GM12873 (cell line): ENCODE data around the gene RERGL.

Experiments
- CTCF ChIP-seq: IDR thresholded peaks from 2 replicates; pipeline ENCODE4 v1.5.1; 2012; ENCODE audit warnings: low read depth, mild to moderate bottlenecking, moderate library complexity, low read length, control low read depth; ENCODE audit not compliant: insufficient read depth; ENCODE audit errors: missing control alignments

Gene RERGL, protein sequence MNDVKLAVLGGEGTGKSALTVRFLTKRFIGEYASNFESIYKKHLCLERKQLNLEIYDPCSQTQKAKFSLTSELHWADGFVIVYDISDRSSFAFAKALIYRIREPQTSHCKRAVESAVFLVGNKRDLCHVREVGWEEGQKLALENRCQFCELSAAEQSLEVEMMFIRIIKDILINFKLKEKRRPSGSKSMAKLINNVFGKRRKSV

DNA sequence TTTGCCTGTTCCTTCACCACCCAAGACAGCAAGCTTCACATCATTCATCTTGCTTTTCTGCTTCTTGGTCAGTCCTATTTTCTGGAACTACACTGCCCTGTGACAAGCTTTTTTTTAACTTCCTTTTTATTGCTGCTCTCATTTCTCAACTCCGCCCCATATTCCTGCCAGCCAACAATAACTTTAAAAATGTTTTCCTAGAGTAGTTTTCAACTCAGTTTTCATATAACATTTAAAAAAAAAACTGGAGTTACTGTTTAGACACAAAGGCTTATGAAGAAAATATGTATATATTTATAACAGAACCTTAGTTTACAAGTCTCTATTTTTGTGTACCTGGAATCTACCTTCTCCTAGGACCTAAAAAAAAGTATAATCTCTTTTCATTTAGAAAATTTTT is at the start of gene RERGL:
RERGL (minus strand) TSS at position 101 of the 400 bp plus-strand sequence; CDS start at position 48, 53 bp downstream.
- TF ChIP-seq CTCF: no peak

GRCh38 chr12:18139254-18139653 is 49.3 kb upstream of the RERGL start:
- TF ChIP-seq CTCF: no peak

- no peak for TF ChIP-seq CTCF
These were observed 45.5 kb upstream of the RERGL start for GRCh38 chr12:18135509-18135908.

GRCh38 chr12:18135086-18135485 is 45.1 kb upstream of the RERGL start:
- no peak for TF ChIP-seq CTCF

- no peak for TF ChIP-seq CTCF
These were observed 40.9 kb upstream of the RERGL start for GRCh38 chr12:18130851-18131250.

DNA sequence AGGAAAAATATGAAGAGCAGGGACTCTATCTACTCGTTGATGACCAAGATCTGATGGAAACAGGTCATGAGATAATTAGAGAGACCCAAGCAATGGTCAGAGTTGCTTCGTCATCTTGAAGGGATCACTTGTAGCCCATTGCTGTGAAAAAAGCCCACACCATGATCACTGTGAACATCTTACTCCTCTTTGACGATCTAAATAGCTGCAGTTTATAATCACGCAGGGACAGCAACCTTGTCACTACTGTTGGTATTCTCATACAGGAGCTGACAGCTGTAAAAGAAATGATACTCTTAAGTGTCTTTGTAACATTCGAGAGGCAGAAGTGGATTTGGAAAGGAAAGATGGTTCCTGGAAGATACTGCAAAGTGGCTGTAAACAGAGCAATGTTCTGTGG is 33.7 kb upstream of the RERGL start:
- TF ChIP-seq CTCF: no peak

DNA sequence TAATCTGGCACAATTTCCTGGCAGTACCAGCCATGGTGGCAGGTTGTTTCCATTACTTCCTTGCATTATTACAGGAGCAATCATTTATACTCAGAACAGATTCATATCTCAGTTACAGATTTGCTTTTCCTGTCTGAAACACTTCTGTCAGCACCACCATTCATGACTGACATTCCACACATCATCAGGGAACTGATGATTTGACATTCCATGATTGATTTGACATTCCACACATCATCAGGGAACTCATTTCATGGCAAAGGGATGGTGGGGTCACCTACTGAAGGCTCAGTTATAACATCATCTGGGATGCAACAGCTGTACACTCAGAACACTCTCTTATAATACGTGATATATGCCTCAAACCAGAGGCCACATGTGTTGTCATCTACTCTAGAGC is 30.9 kb upstream of the RERGL start:
- TF ChIP-seq CTCF: no peak
